ENCODE results near the gene OR6Q1. TPM values are rescaled to one million over a fixed set of nuclear protein-coding genes. Genes with fewer than 3 reads are reported as not detected.
"Not testable (repeated sequence)": the region's sequence is repeated elsewhere in the genome, so short reads cannot be mapped to it uniquely, and the experiment has no call there.

The OR6Q1 gene, protein sequence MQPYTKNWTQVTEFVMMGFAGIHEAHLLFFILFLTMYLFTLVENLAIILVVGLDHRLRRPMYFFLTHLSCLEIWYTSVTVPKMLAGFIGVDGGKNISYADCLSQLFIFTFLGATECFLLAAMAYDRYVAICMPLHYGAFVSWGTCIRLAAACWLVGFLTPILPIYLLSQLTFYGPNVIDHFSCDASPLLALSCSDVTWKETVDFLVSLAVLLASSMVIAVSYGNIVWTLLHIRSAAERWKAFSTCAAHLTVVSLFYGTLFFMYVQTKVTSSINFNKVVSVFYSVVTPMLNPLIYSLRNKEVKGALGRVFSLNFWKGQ
- polyA plus RNA-seq (2013, experiment 1 of 4): not detected
- not detected for polyA plus RNA-seq (2013, experiment 2 of 4)
- polyA plus RNA-seq (2013, experiment 3 of 4): not detected
- polyA plus RNA-seq (2013, experiment 4 of 4): not detected

DNA sequence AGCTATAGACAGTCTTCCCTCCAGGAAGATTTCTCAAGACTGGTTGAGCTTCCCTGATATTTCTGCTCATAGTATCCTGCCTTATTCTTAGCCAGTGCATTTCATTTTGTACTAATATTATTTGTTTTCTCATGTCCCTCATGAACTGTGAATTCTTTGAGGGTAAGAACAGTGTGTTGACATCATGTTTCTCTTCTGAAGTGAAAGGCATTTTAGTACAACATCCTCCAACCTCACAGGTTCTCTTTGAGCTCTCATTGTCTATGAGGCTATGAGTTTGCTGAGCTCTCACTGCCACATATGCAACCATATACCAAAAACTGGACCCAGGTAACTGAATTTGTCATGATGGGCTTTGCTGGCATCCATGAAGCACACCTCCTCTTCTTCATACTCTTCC, at the start of gene OR6Q1:
Gene OR6Q1 (plus strand): TSS at position 301 of the 400 bp plus-strand sequence. CDS start 0 bp downstream, at position 301.
- no peaks in the 10 kb centered on the region for H3K4me1 ChIP-seq (ENCODE audit: control insufficient read depth, insufficient read depth, low read length)
- no peaks in the 10 kb centered on the region for H3K9me3 ChIP-seq (ENCODE audit: control insufficient read depth, low read length)
- H3K27me3 ChIP-seq (ENCODE audit: control insufficient read depth, insufficient read depth, low read length, poor library complexity, severe bottlenecking): no peaks in the 10 kb centered on the region
- no peak within 1 kb of the TSS for H3K4me3 ChIP-seq (ENCODE audit: insufficient read depth, low read depth, low read length)
- no peak within 1 kb of the TSS for H3K27ac ChIP-seq (ENCODE audit: insufficient read depth, low read depth, low read length, poor library complexity, severe bottlenecking)
- H3K36me3 ChIP-seq (ENCODE audit: control insufficient read depth, insufficient read depth, low read length): no peaks in the 10 kb centered on the region

DNA sequence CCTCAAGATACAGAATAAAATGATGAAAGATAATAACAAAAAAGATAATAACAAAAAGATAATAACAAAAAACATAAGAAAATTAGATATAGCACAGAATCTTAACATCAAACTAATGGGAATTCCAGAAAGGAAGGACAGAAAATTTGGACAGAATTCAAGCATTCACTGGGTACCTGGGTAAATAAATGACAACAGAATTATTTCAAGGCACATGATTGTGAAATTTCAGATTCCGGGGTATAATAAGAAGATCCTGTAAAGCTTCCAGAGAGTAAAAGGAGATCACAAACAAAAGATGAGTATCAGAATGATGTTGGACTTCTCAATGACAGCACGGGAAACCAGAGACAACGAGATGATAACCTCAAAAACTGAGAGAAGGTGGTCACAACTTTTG, 49.2 kb upstream of the OR6Q1 start:
- WGBS, 2 experiments: 95 to 96% methylated on average over 3 of the region's 3 CpGs
- Histone ChIP-seq H3K36me3 (ENCODE audit: control insufficient read depth, insufficient read depth, low read length) (no peaks in the 10 kb centered on the region), H3K4me1 (ENCODE audit: control insufficient read depth, insufficient read depth, low read length) (peaks cover 6% of the 10 kb centered on the region), H3K9me3 (ENCODE audit: control insufficient read depth, low read length) (no peaks in the 10 kb centered on the region), H3K27ac (ENCODE audit: insufficient read depth, low read depth, low read length, poor library complexity, severe bottlenecking) (no peak overlapping the region), H3K4me3 (ENCODE audit: insufficient read depth, low read depth, low read length) (no peak overlapping the region), H3K27me3 (ENCODE audit: control insufficient read depth, insufficient read depth, low read length, poor library complexity, severe bottlenecking) (no peaks in the 10 kb centered on the region)

DNA sequence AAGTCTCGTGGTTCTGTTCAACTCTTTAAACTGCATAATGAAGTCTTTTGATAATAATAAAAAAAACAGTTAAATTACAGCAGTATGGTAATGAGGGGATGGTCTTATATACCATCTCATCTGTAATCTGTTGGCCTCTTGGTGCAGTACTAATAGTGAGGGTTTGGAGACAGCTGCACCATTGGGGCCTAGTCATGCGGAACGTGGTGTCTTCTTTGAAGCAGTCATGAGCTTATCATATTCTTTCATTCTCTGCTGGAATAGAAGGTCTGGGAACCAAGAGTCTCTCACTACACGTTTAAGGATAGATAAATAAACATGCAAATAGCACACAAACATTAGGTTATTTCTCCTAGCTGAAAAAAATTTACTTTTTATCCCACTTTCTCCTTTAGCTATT, 48.0 kb upstream of the OR6Q1 start:
- Histone ChIP-seq H3K27me3 (ENCODE audit: control insufficient read depth, insufficient read depth, low read length, poor library complexity, severe bottlenecking) (no peaks in the 10 kb centered on the region), H3K36me3 (ENCODE audit: control insufficient read depth, insufficient read depth, low read length) (no peaks in the 10 kb centered on the region), H3K4me1 (ENCODE audit: control insufficient read depth, insufficient read depth, low read length) (peaks cover 3% of the 10 kb centered on the region), H3K9me3 (ENCODE audit: control insufficient read depth, low read length) (no peaks in the 10 kb centered on the region), H3K4me3 (ENCODE audit: insufficient read depth, low read depth, low read length) (no peak overlapping the region), H3K27ac (ENCODE audit: insufficient read depth, low read depth, low read length, poor library complexity, severe bottlenecking) (no peak overlapping the region)
- WGBS, 2 experiments: 76 to 81% methylated on average over 3 to 4 of the region's 4 CpGs

DNA sequence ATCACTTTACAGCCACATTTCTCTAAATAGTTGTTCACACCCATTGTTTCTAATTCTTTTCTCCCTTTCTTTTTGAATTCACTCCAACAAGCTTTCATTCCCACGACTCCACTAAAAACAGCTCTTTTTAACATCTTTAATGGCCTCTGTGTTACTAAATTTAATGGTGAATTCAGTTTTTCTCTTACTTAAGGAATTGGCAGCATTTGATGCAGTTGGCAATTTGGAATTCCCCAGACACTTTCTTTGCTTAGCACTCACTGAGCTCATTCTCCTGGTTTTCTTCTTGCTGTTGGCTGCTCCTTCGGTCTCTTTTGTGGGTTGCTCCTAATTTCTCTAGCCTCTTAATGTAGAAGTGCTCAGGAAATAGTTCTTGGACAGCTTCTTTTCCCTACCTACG, 47.6 kb upstream of the OR6Q1 start:
- H3K9me3 ChIP-seq (ENCODE audit: control insufficient read depth, low read length): no peaks in the 10 kb centered on the region
- 87 to 94% methylated on average over 3 of the region's 3 CpGs for WGBS, 2 experiments
- no peaks in the 10 kb centered on the region for H3K4me1 ChIP-seq (ENCODE audit: control insufficient read depth, insufficient read depth, low read length)
- H3K27ac ChIP-seq (ENCODE audit: insufficient read depth, low read depth, low read length, poor library complexity, severe bottlenecking): no peak overlapping the region
- H3K27me3 ChIP-seq (ENCODE audit: control insufficient read depth, insufficient read depth, low read length, poor library complexity, severe bottlenecking): no peaks in the 10 kb centered on the region
- no peaks in the 10 kb centered on the region for H3K36me3 ChIP-seq (ENCODE audit: control insufficient read depth, insufficient read depth, low read length)
- no peak overlapping the region for H3K4me3 ChIP-seq (ENCODE audit: insufficient read depth, low read depth, low read length)

- not testable (repeated sequence) for H3K27me3 ChIP-seq (ENCODE audit: control insufficient read depth, insufficient read depth, low read length, poor library complexity, severe bottlenecking); H3K4me1 ChIP-seq (ENCODE audit: control insufficient read depth, insufficient read depth, low read length); H3K4me3 ChIP-seq (ENCODE audit: insufficient read depth, low read depth, low read length); H3K27ac ChIP-seq (ENCODE audit: insufficient read depth, low read depth, low read length, poor library complexity, severe bottlenecking); H3K9me3 ChIP-seq (ENCODE audit: control insufficient read depth, low read length); H3K36me3 ChIP-seq (ENCODE audit: control insufficient read depth, insufficient read depth, low read length)
- 59 to 66% methylated on average over 13 of the region's 13 CpGs for WGBS, 2 experiments
Observed at GRCh38 chr11:57999523-57999922, 31.2 kb upstream of the OR6Q1 start.

DNA sequence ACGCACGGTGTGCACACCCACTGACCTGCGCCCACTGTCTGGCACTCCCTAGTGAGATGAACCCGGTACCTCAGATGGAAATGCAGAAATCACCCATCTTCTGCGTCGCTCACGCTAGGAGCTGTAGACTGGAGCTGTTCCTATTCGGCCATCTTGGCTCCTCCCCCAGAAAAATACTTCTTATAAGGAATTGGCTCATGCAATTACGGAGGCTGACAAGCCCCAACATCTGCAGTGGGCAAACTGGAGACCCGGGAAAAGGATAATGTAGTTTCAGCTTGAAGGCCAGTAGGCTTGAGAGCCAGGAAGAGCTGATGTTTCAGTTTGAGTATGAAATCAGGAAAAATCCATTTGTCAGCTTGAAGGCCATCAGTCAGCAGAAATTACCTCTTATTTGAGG, 30.7 kb upstream of the OR6Q1 start:
- H3K36me3 ChIP-seq (ENCODE audit: control insufficient read depth, insufficient read depth, low read length); H3K9me3 ChIP-seq (ENCODE audit: control insufficient read depth, low read length); H3K27me3 ChIP-seq (ENCODE audit: control insufficient read depth, insufficient read depth, low read length, poor library complexity, severe bottlenecking); H3K4me3 ChIP-seq (ENCODE audit: insufficient read depth, low read depth, low read length); H3K4me1 ChIP-seq (ENCODE audit: control insufficient read depth, insufficient read depth, low read length); H3K27ac ChIP-seq (ENCODE audit: insufficient read depth, low read depth, low read length, poor library complexity, severe bottlenecking): not testable (repeated sequence)
- 91 to 93% methylated on average over 10 of the region's 10 CpGs for WGBS, 2 experiments

GRCh38 chr11:58000699-58001098, 30.1 kb upstream of the OR6Q1 start:
- Histone ChIP-seq H3K27me3 (ENCODE audit: control insufficient read depth, insufficient read depth, low read length, poor library complexity, severe bottlenecking) (no peaks in the 10 kb centered on the region), H3K27ac (ENCODE audit: insufficient read depth, low read depth, low read length, poor library complexity, severe bottlenecking) (no peak overlapping the region), H3K4me3 (ENCODE audit: insufficient read depth, low read depth, low read length) (no peak overlapping the region), H3K4me1 (ENCODE audit: control insufficient read depth, insufficient read depth, low read length) (no peaks in the 10 kb centered on the region), H3K9me3 (ENCODE audit: control insufficient read depth, low read length) (no peaks in the 10 kb centered on the region), H3K36me3 (ENCODE audit: control insufficient read depth, insufficient read depth, low read length) (no peaks in the 10 kb centered on the region)
- WGBS, 2 experiments: 64 to 65% methylated on average over 4 to 5 of the region's 5 CpGs

DNA sequence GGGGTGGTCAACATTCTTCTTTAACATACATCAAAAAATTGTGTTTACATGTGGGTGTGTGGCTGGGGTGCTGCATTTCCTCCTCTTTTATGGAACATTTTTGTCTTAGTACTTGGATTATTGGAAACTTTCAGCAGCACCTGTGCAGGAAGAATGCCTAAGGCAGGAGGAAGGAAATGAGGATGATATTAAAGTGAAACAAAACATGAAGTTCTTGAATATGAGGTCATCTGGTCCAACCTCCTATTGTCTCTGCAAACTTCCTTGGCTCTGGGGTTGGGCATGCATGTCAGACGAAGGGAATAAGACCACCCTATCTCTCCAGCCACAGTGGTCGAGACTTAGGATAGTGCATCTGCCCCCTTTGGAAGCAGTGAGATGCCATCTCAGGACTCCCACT, 27.7 kb upstream of the OR6Q1 start:
- no peaks in the 10 kb centered on the region for H3K9me3 ChIP-seq (ENCODE audit: control insufficient read depth, low read length)
- H3K4me1 ChIP-seq (ENCODE audit: control insufficient read depth, insufficient read depth, low read length): no peaks in the 10 kb centered on the region
- 93 to 96% methylated on average over 2 of the region's 2 CpGs for WGBS, 2 experiments
- H3K27ac ChIP-seq (ENCODE audit: insufficient read depth, low read depth, low read length, poor library complexity, severe bottlenecking): no peak overlapping the region
- H3K27me3 ChIP-seq (ENCODE audit: control insufficient read depth, insufficient read depth, low read length, poor library complexity, severe bottlenecking): no peaks in the 10 kb centered on the region
- no peak overlapping the region for H3K4me3 ChIP-seq (ENCODE audit: insufficient read depth, low read depth, low read length)
- H3K36me3 ChIP-seq (ENCODE audit: control insufficient read depth, insufficient read depth, low read length): no peaks in the 10 kb centered on the region

- H3K27me3 ChIP-seq (ENCODE audit: control insufficient read depth, insufficient read depth, low read length, poor library complexity, severe bottlenecking): no peaks in the 10 kb centered on the region
- no peak overlapping the region for H3K27ac ChIP-seq (ENCODE audit: insufficient read depth, low read depth, low read length, poor library complexity, severe bottlenecking)
- H3K36me3 ChIP-seq (ENCODE audit: control insufficient read depth, insufficient read depth, low read length): no peaks in the 10 kb centered on the region
- no peaks in the 10 kb centered on the region for H3K4me1 ChIP-seq (ENCODE audit: control insufficient read depth, insufficient read depth, low read length)
- no peaks in the 10 kb centered on the region for H3K9me3 ChIP-seq (ENCODE audit: control insufficient read depth, low read length)
- no peak overlapping the region for H3K4me3 ChIP-seq (ENCODE audit: insufficient read depth, low read depth, low read length)
Observed at GRCh38 chr11:58003591-58003990, 27.2 kb upstream of the OR6Q1 start.

GRCh38 chr11:58004664-58005063, 26.1 kb upstream of the OR6Q1 start:
- Histone ChIP-seq H3K4me1 (ENCODE audit: control insufficient read depth, insufficient read depth, low read length) (no peaks in the 10 kb centered on the region), H3K4me3 (ENCODE audit: insufficient read depth, low read depth, low read length) (no peak overlapping the region), H3K9me3 (ENCODE audit: control insufficient read depth, low read length) (no peaks in the 10 kb centered on the region), H3K36me3 (ENCODE audit: control insufficient read depth, insufficient read depth, low read length) (no peaks in the 10 kb centered on the region), H3K27me3 (ENCODE audit: control insufficient read depth, insufficient read depth, low read length, poor library complexity, severe bottlenecking) (no peaks in the 10 kb centered on the region), H3K27ac (ENCODE audit: insufficient read depth, low read depth, low read length, poor library complexity, severe bottlenecking) (no peak overlapping the region)
- WGBS, 2 experiments: 80 to 88% methylated on average over 5 to 6 of the region's 6 CpGs

DNA sequence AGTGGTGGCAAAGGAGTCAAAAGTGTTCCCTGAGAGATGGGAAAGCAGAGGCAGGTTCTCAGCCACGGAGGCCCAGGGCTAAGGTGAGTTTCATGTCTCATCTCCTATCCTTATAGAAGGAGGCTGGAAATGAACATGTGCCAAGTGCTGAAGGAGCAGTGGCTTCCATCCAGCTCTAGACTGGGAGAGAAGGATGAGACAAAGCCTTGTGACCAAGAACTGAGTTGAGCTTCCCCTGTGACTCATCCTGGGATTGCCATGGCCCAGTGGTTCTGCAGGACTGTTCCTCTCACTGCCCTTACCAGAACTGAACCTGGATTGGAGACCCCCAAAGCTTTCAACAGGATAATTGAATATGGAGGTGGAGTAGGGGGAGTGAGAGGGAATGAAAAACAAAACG, 23.8 kb upstream of the OR6Q1 start:
- H3K27me3 ChIP-seq (ENCODE audit: control insufficient read depth, insufficient read depth, low read length, poor library complexity, severe bottlenecking): no peaks in the 10 kb centered on the region
- no peaks in the 10 kb centered on the region for H3K9me3 ChIP-seq (ENCODE audit: control insufficient read depth, low read length)
- no peak overlapping the region for H3K4me3 ChIP-seq (ENCODE audit: insufficient read depth, low read depth, low read length)
- WGBS, 2 experiments: 94 to 97% methylated on average over 2 of the region's 2 CpGs
- no peaks in the 10 kb centered on the region for H3K36me3 ChIP-seq (ENCODE audit: control insufficient read depth, insufficient read depth, low read length)
- no peaks in the 10 kb centered on the region for H3K4me1 ChIP-seq (ENCODE audit: control insufficient read depth, insufficient read depth, low read length)
- no peak overlapping the region for H3K27ac ChIP-seq (ENCODE audit: insufficient read depth, low read depth, low read length, poor library complexity, severe bottlenecking)

All from ectodermal cell (in vitro differentiated cells).